ENCODE results near the gene AADACL3. TPM values are rescaled to one million over a fixed set of nuclear protein-coding genes. Genes with fewer than 3 reads are reported as not detected.

Gene AADACL3
- total and polyA plus RNA-seq, 2 of the 8 experiments (the other 6 are each of a cell fraction or from before 2014, with no cell fraction given) = 0.33 to 2.3 TPM

GRCh38 chr1:12771186-12771585 lies 55.3 kb downstream of the AADACL3 start (continued):
- TF ChIP-seq, protein P1, sequence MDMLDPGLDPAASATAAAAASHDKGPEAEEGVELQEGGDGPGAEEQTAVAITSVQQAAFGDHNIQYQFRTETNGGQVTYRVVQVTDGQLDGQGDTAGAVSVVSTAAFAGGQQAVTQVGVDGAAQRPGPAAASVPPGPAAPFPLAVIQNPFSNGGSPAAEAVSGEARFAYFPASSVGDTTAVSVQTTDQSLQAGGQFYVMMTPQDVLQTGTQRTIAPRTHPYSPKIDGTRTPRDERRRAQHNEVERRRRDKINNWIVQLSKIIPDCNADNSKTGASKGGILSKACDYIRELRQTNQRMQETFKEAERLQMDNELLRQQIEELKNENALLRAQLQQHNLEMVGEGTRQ (IDR thresholded peaks at IDR 0.05; ENCODE audit: low read length) = no peak
- TF ChIP-seq YY1 (IDR thresholded peaks at IDR 0.05; ENCODE audit: low read depth, low read length) (no peak), TEAD4 (IDR thresholded peaks at IDR 0.05; ENCODE audit: low read depth, low read length) (no peak), SIRT6 (IDR thresholded peaks at IDR 0.05; ENCODE audit: low read length) (no peak), KDM4A (IDR thresholded peaks at IDR 0.05; ENCODE audit: low read depth, low read length, severe bottlenecking) (no peak)
